Measurements from ENCODE around the gene NOS1AP. TPM values are rescaled to one million over a fixed set of nuclear protein-coding genes. Genes with fewer than 3 reads are reported as not detected.
A peak's percentile ranks its signal among the peaks of the same experiment; 100 is the strongest.

The NOS1AP gene
- total RNA-seq, 2 donors from 2014 or later: 3.1 to 4.0 TPM

GRCh38 chr1:162138599-162139181, 69.2 kb downstream of the NOS1AP start:
- Histone ChIP-seq H3K36me3 (replicated peaks in 1 of 2; ENCODE audit: insufficient read depth in 1 of 2, low read depth in 2 of 2) (no peaks in the 10 kb centered on the region), H3K27me3 (no peaks in the 10 kb centered on the region), H3K9me3 (no peaks in the 10 kb centered on the region), H3K27ac (no peak overlapping the region), H3K4me1 (peaks cover 7% of the 10 kb centered on the region), H3K4me3 (no peak overlapping the region)
- no peak for TF ChIP-seq POLR2A (IDR thresholded peaks at IDR 0.05)
- intact Hi-C loops (cut with DNase I): no loop called here
- DNase-seq (peak in 3 of 4 donors; percentile 17 to 62 (median 28)), ATAC-seq (no peak)
- 9 to 31% methylated on average over 3 to 4 of the region's 4 CpGs for WGBS, 2 donors

GRCh38 chr1:162139211-162139610, 69.7 kb downstream of the NOS1AP start:
- Histone ChIP-seq H3K4me1 (peaks cover 7% of the 10 kb centered on the region), H3K9me3 (no peaks in the 10 kb centered on the region), H3K36me3 (replicated peaks in 1 of 2; ENCODE audit: insufficient read depth in 1 of 2, low read depth in 2 of 2) (no peaks in the 10 kb centered on the region), H3K27me3 (no peaks in the 10 kb centered on the region), H3K4me3 (no peak overlapping the region), H3K27ac (no peak overlapping the region)
- DNase-seq (no peak), ATAC-seq (no peak)
- intact Hi-C loops (cut with DNase I): no loop called here
- WGBS, 2 donors: 89 to 97% methylated on average over 1 of the region's 1 CpG
- TF ChIP-seq CTCF (IDR thresholded peaks at IDR 0.05) (no peak), POLR2A (IDR thresholded peaks at IDR 0.05) (no peak)

GRCh38 chr1:162141281-162142054, 72.0 kb downstream of the NOS1AP start:
- Histone ChIP-seq H3K4me3 (no peak overlapping the region), H3K36me3 (replicated peaks in 1 of 2; ENCODE audit: insufficient read depth in 1 of 2, low read depth in 2 of 2) (no peaks in the 10 kb centered on the region), H3K27me3 (no peaks in the 10 kb centered on the region), H3K9me3 (no peaks in the 10 kb centered on the region), H3K4me1 (peaks cover 7% of the 10 kb centered on the region), H3K27ac (no peak overlapping the region)
- ATAC-seq (no peak), DNase-seq (no peak)
- 71 to 76% methylated on average over 5 of the region's 5 CpGs for WGBS, 2 donors
- intact Hi-C loops (cut with DNase I): no loop called here
- TF ChIP-seq POLR2A (IDR thresholded peaks at IDR 0.05): no peak
- no peak for TF ChIP-seq CTCF (IDR thresholded peaks at IDR 0.05)

GRCh38 chr1:162142968-162143367, 73.5 kb downstream of the NOS1AP start:
- Histone ChIP-seq H3K4me1 (peaks cover 7% of the 10 kb centered on the region), H3K9me3 (no peaks in the 10 kb centered on the region), H3K36me3 (replicated peaks in 1 of 2; ENCODE audit: insufficient read depth in 1 of 2, low read depth in 2 of 2) (no peaks in the 10 kb centered on the region), H3K27ac (no peak overlapping the region), H3K4me3 (no peak overlapping the region), H3K27me3 (no peaks in the 10 kb centered on the region)
- TF ChIP-seq POLR2A (IDR thresholded peaks at IDR 0.05) (no peak), CTCF (IDR thresholded peaks at IDR 0.05) (no peak)
- DNase-seq (no peak), ATAC-seq (no peak)
- WGBS, 2 donors: 81 to 91% methylated on average over 3 of the region's 3 CpGs
- intact Hi-C loops (cut with DNase I): no loop called here

GRCh38 chr1:162144268-162144667, 74.8 kb downstream of the NOS1AP start:
- WGBS, 2 donors: 53 to 56% methylated on average over 3 of the region's 3 CpGs

More at GRCh38 chr1:162144268-162144667, 74.8 kb downstream of the NOS1AP start:
- H3K9me3 ChIP-seq: no peaks in the 10 kb centered on the region
- H3K36me3 ChIP-seq (replicated peaks in 1 of 2; ENCODE audit: insufficient read depth in 1 of 2, low read depth in 2 of 2): no peaks in the 10 kb centered on the region
- TF ChIP-seq CTCF (IDR thresholded peaks at IDR 0.05) (no peak), POLR2A (IDR thresholded peaks at IDR 0.05) (no peak)
- intact Hi-C loops (cut with DNase I): no loop called here
- no peak for ATAC-seq
- H3K27me3 ChIP-seq: no peaks in the 10 kb centered on the region
- H3K4me1 ChIP-seq: peaks cover 7% of the 10 kb centered on the region
- H3K27ac ChIP-seq: no peak overlapping the region
- no peak overlapping the region for H3K4me3 ChIP-seq
- no peak for DNase-seq

All from body of pancreas (tissue), 4 donors.